Suppressor macrophage treated with lipopolysaccharide for 4 hours (primary cell): ENCODE data around the gene UNC13A.

Experiments
- DNase-seq: peaks from one replicate; pipeline ENCODE4 v3.0.0-alpha.2; 2020

UNC13A gene

GRCh38 chr19:17624314-17624991 lies 63.7 kb downstream of the UNC13A start:
- DNase-seq, result no peak

- DNase-seq, result no peak
These were observed 64.8 kb downstream of the UNC13A start for GRCh38 chr19:17623224-17623935.

GRCh38 chr19:17620696-17621095 lies 67.5 kb downstream of the UNC13A start:
- no peak for DNase-seq

GRCh38 chr19:17618936-17619335 lies 69.2 kb downstream of the UNC13A start:
- DNase-seq, result peak; percentile 26

GRCh38 chr19:17618281-17618903 lies 69.8 kb downstream of the UNC13A start:
- no peak for DNase-seq

GRCh38 chr19:17617807-17618192 lies 70.4 kb downstream of the UNC13A start:
- no peak for DNase-seq

- DNase-seq, result peak; percentile 43
These were observed 71.0 kb downstream of the UNC13A start for GRCh38 chr19:17616961-17617806.

GRCh38 chr19:17616686-17616960 lies 71.5 kb downstream of the UNC13A start:
- DNase-seq, result no peak

GRCh38 chr19:17615889-17616685 lies 72.1 kb downstream of the UNC13A start:
- no peak for DNase-seq

- no peak for DNase-seq
These were observed 73.7 kb downstream of the UNC13A start for GRCh38 chr19:17614476-17614875.

- no peak for DNase-seq
These were observed 76.5 kb downstream of the UNC13A start for GRCh38 chr19:17611462-17612244.

- peak; percentile 29 for DNase-seq
These were observed 77.8 kb downstream of the UNC13A start for GRCh38 chr19:17610384-17610783.

GRCh38 chr19:17607936-17608335 lies 80.2 kb downstream of the UNC13A start:
- DNase-seq, result no peak

GRCh38 chr19:17606590-17607185 lies 81.5 kb downstream of the UNC13A start:
- DNase-seq, result peak; percentile 81

- DNase-seq, result peak; percentile 87
These were observed 82.2 kb downstream of the UNC13A start for GRCh38 chr19:17605761-17606589.

GRCh38 chr19:17605117-17605516 lies 83.0 kb downstream of the UNC13A start:
- DNase-seq, result no peak

GRCh38 chr19:17604372-17605025 lies 83.7 kb downstream of the UNC13A start:
- DNase-seq, result no peak

GRCh38 chr19:17602872-17603510 lies 85.2 kb downstream of the UNC13A start:
- DNase-seq, result peak; percentile 37

- DNase-seq, result no peak
These were observed 85.9 kb downstream of the UNC13A start for GRCh38 chr19:17602217-17602616.
